ENCODE measurements around the gene CACNB2. TPM values are rescaled to one million over a fixed set of nuclear protein-coding genes. Genes with fewer than 3 reads are reported as not detected.

Gene CACNB2
- total RNA-seq, 2 donors from 2014 or later: 4.5 to 56.7 TPM

GRCh38 chr10:18368273-18368672, 228.0 kb downstream of the CACNB2 start:
- DNase-seq (ENCODE audit: low spot score) (no peak), ATAC-seq (ENCODE audit: insufficient number of reproducible peaks, low FRiP score, low read depth) (no peak)
- TF ChIP-seq, protein P1, sequence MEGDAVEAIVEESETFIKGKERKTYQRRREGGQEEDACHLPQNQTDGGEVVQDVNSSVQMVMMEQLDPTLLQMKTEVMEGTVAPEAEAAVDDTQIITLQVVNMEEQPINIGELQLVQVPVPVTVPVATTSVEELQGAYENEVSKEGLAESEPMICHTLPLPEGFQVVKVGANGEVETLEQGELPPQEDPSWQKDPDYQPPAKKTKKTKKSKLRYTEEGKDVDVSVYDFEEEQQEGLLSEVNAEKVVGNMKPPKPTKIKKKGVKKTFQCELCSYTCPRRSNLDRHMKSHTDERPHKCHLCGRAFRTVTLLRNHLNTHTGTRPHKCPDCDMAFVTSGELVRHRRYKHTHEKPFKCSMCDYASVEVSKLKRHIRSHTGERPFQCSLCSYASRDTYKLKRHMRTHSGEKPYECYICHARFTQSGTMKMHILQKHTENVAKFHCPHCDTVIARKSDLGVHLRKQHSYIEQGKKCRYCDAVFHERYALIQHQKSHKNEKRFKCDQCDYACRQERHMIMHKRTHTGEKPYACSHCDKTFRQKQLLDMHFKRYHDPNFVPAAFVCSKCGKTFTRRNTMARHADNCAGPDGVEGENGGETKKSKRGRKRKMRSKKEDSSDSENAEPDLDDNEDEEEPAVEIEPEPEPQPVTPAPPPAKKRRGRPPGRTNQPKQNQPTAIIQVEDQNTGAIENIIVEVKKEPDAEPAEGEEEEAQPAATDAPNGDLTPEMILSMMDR (IDR thresholded peaks at IDR 0.05): no peak
- Histone ChIP-seq H3K9me3 (no peaks in the 10 kb centered on the region), H3K4me1 (ENCODE audit: control insufficient read depth in 1 of 2, low read depth in 2 of 2) (peaks cover 5 to 13% of the 10 kb centered on the region in 2 donors), H3K4me3 (peak overlapping the region; percentile 8), H3K27me3 (replicated peaks; ENCODE audit: insufficient read depth) (no peaks in the 10 kb centered on the region), H3K36me3 (no peaks in the 10 kb centered on the region), H3K27ac (no peak overlapping the region)

- TF ChIP-seq, protein P1 (IDR thresholded peaks at IDR 0.05): no peak
- ATAC-seq (ENCODE audit: insufficient number of reproducible peaks, low FRiP score, low read depth): no peak
Measured at GRCh38 chr10:18368682-18369081, 228.5 kb downstream of the CACNB2 start.

DNA sequence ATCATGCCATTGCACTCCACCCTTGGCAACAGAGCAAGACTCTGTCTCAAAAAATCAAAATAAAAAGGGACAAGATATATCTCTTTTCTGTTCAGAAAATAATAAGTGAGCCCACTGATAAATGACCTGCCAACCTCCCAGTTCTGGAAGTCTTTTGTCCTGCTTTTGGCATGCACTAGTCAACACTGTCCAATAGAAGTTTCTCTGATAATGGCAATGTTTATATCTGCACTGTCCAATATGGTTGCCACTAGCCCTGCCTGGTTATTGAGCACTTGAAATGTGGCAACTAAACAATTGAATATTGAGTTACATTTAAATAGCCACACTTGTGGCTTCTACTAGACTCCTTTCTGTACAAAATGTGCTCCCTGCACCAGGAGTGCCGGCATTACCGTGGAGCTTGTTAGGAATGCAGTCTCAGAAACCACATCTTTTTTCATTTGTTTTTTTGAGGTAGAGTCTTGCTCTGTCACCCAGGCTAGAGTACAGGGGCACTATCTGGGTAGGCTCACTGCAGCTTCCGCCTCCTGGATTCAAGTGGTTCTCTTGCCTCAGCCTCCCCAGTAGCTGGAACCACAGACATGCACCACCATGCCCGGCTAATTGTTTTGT, 229.7 kb downstream of the CACNB2 start:
- H3K27me3 ChIP-seq (replicated peaks; ENCODE audit: insufficient read depth): no peaks in the 10 kb centered on the region
- no peak overlapping the region for H3K4me3 ChIP-seq
- DNase-seq (ENCODE audit: low spot score) (no peak), ATAC-seq (ENCODE audit: insufficient number of reproducible peaks, low FRiP score, low read depth) (no peak)
- H3K4me1 ChIP-seq (ENCODE audit: control insufficient read depth in 1 of 2, low read depth in 2 of 2): peaks cover 5 to 11% of the 10 kb centered on the region in 2 donors
- no peaks in the 10 kb centered on the region for H3K9me3 ChIP-seq
- no peak overlapping the region for H3K27ac ChIP-seq
- no peaks in the 10 kb centered on the region for H3K36me3 ChIP-seq
- TF ChIP-seq, protein P1 (IDR thresholded peaks at IDR 0.05): no peak

More at GRCh38 chr10:18368682-18369081, 228.5 kb downstream of the CACNB2 start:
- Histone ChIP-seq H3K4me3 (peak overlapping the region; percentile 8), H3K27me3 (replicated peaks; ENCODE audit: insufficient read depth) (no peaks in the 10 kb centered on the region), H3K4me1 (ENCODE audit: control insufficient read depth in 1 of 2, low read depth in 2 of 2) (peaks cover 5 to 13% of the 10 kb centered on the region in 2 donors), H3K27ac (no peak overlapping the region), H3K9me3 (no peaks in the 10 kb centered on the region), H3K36me3 (no peaks in the 10 kb centered on the region)
- no peak for DNase-seq (ENCODE audit: low spot score)

GRCh38 chr10:18376650-18377049, 236.4 kb downstream of the CACNB2 start:
- ATAC-seq (ENCODE audit: insufficient number of reproducible peaks, low FRiP score, low read depth) (no peak), DNase-seq (ENCODE audit: low spot score) (no peak)
- no peak overlapping the region for H3K4me3 ChIP-seq
- H3K4me1 ChIP-seq (ENCODE audit: control insufficient read depth in 1 of 2, low read depth in 2 of 2): peaks cover 6 to 9% of the 10 kb centered on the region in 2 donors
- H3K27ac ChIP-seq: no peak overlapping the region
- H3K36me3 ChIP-seq: no peaks in the 10 kb centered on the region
- H3K27me3 ChIP-seq (replicated peaks; ENCODE audit: insufficient read depth): no peaks in the 10 kb centered on the region
- TF ChIP-seq, protein P1 (IDR thresholded peaks at IDR 0.05): no peak
- no peaks in the 10 kb centered on the region for H3K9me3 ChIP-seq

DNA sequence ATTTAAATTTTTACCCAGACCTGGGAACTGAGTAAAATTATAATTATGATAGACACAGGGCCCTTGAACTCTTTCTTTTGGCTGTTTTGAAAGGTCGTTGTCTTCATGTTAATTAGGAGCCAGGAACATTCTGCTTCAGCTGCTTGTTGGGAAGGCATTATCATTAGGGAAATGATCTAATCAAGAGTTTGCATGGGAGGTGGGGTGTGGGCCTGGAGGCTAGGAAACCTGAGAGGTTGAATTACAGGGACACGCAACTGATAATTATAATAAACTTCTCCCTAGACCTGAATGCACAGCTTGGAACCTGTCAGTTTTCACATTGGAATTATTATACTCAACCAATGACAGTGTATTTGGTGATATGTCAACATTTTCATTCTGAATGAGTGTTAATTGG, 237.7 kb downstream of the CACNB2 start:
- DNase-seq (ENCODE audit: low spot score): no peak
- no peak overlapping the region for H3K27ac ChIP-seq
- no peaks in the 10 kb centered on the region for H3K9me3 ChIP-seq
- no peaks in the 10 kb centered on the region for H3K27me3 ChIP-seq (replicated peaks; ENCODE audit: insufficient read depth)
- TF ChIP-seq, protein P1 (IDR thresholded peaks at IDR 0.05): no peak
- H3K4me3 ChIP-seq: no peak overlapping the region
- no peaks in the 10 kb centered on the region for H3K36me3 ChIP-seq
- no peak for ATAC-seq (ENCODE audit: insufficient number of reproducible peaks, low FRiP score, low read depth)
- H3K4me1 ChIP-seq (ENCODE audit: control insufficient read depth in 1 of 2, low read depth in 2 of 2): peaks cover 6 to 9% of the 10 kb centered on the region in 2 donors
